GM12878 (cell line): ENCODE data around the gene ZNF785. TPM values are rescaled to one million over a fixed set of nuclear protein-coding genes. Genes with fewer than 3 reads are reported as not detected.

Source experiments
- ATAC-seq: fragments of 200-7000 bp; cut with Tn5 transposase; 3 replicates; pipeline ENCODE4 v1.9.1; 2020; ENCODE audit warnings: mild to moderate bottlenecking, moderate library complexity
- BruUV-seq: library from RNA; stranded (reverse); fragments of 400-500 nt; replicated peaks from 2 replicates; lab custom pipeline; 2021; lab: Mats Ljungman, UMichigan
- CTCF ChIA-PET: fragments of 300-600 bp; sonication (Branson Sonifier 250); formaldehyde crosslinking; extraction: SDS; loops from one replicate; lab custom pipeline; 2021; ENCODE audit warnings: inconsistent platforms; lab: Yijun Ruan, JAX
- POLR2A ChIA-PET: fragments of 350-600 bp; formaldehyde crosslinking; extraction: SDS; loops from one replicate; lab custom pipeline; 2021; ENCODE audit warnings: inconsistent platforms; lab: Charles Lee
- RAD21 ChIA-PET: fragments of 300-600 bp; sonication (Branson Sonifier 250); formaldehyde crosslinking; loops from one replicate; lab custom pipeline; 2023; ENCODE audit warnings: antibody characterized with exemption; ENCODE audit not compliant: unreplicated experiment; lab: Charles Lee
- SMC1A ChIA-PET: fragments of 300-600 bp; sonication (Branson Sonifier 250); formaldehyde crosslinking; loops from one replicate; lab custom pipeline; 2023; ENCODE audit not compliant: unreplicated experiment, uncharacterized antibody; lab: Charles Lee
- DNase-seq: peaks from one replicate; pipeline ENCODE4 v3.0.0-alpha.2; 2011; ENCODE audit warnings: low read depth, low spot score
- FAIRE-seq: peaks from 3 replicates; lab custom pipeline; 2011; peaks lifted over from hg19 to GRCh38; lab: Jason Lieb, UNC
- H2AFZ ChIP-seq: 2 replicates; pipeline ENCODE4 v1.6.0; 2011; ENCODE audit warnings: low read depth, low read length, control low read depth; ENCODE audit not compliant: control insufficient read depth
- H3K27ac ChIP-seq: 2 replicates; pipeline ENCODE4 v1.5.1; 2011; ENCODE audit warnings: control low read depth; ENCODE audit not compliant: control insufficient read depth, insufficient read depth
- H3K27me3 ChIP-seq, 2 experiments: replicated peaks in 1 of 2; 2 replicates each; pipeline versions ENCODE4 v1.6.0 to v1.6.1; 2011; ENCODE audit warnings: low read length in 1 of 2; ENCODE audit not compliant: control insufficient read depth in 2 of 2, insufficient read depth in 2 of 2
- H3K36me3 ChIP-seq, 2 experiments: 2 replicates each; pipeline ENCODE4 v1.5.1; 2011; ENCODE audit warnings: low read length in 1 of 2; ENCODE audit not compliant: control insufficient read depth in 2 of 2, insufficient read depth in 2 of 2
- H3K4me1 ChIP-seq: 2 replicates; pipeline ENCODE4 v1.6.1; 2011; ENCODE audit warnings: mild to moderate bottlenecking, low read length, moderate library complexity, mixed read lengths; ENCODE audit not compliant: control insufficient read depth, insufficient read depth
- H3K4me2 ChIP-seq: 2 replicates; pipeline ENCODE4 v1.6.0; 2011; ENCODE audit warnings: control low read depth; ENCODE audit not compliant: control insufficient read depth, insufficient read depth
- H3K4me3 ChIP-seq: fragments of 200-600 bp; sonication (generic); 2 replicates; pipeline ENCODE4 v1.5.1; 2016
- H3K79me2 ChIP-seq: 2 replicates; pipeline ENCODE4 v1.6.0; 2011; ENCODE audit warnings: low read length; ENCODE audit not compliant: control insufficient read depth, insufficient read depth
- H3K9ac ChIP-seq: 2 replicates; pipeline ENCODE4 v1.8.0; 2011; ENCODE audit warnings: low read length, control low read depth, mixed read lengths; ENCODE audit not compliant: control insufficient read depth, insufficient read depth
- H3K9me3 ChIP-seq: replicated peaks from 3 replicates; pipeline ENCODE4 v1.5.1; 2011; ENCODE audit warnings: mild to moderate bottlenecking, low read length; ENCODE audit not compliant: control insufficient read depth, insufficient read depth
- H4K20me1 ChIP-seq: 2 replicates; pipeline ENCODE4 v1.6.0; 2011; ENCODE audit not compliant: control insufficient read depth, insufficient read depth
- ASH2L ChIP-seq: fragments of 300-600, 200-600 bp; sonication (generic); IDR thresholded peaks from 2 replicates; pipeline ENCODE4 v1.6.1; 2017; ENCODE audit warnings: low read depth, mild to moderate bottlenecking, borderline replicate concordance
- BCL11A ChIP-seq: IDR thresholded peaks from 2 replicates; pipeline ENCODE4 v1.6.1; 2011; ENCODE audit warnings: low read depth, low read length
- CEBPZ ChIP-seq: fragments of 150-350 bp; IDR thresholded peaks from 2 replicates; pipeline ENCODE4 v1.6.1; 2016; ENCODE audit warnings: low read depth, low read length
- CREB1 ChIP-seq: IDR thresholded peaks from 2 replicates; pipeline ENCODE4 v1.6.1; 2012; ENCODE audit warnings: low read depth, mild to moderate bottlenecking, inconsistent platforms
- DPF2 ChIP-seq: fragments of 450-650 bp; IDR thresholded peaks from 2 replicates; pipeline ENCODE4 v1.6.1; 2017; ENCODE audit warnings: mild to moderate bottlenecking
- EGR1 ChIP-seq, 2 experiments: IDR thresholded peaks; 1 replicate in 1 of 2; 2 replicates in 1 of 2; pipeline ENCODE4 v1.6.1; 2011 to 2012; ENCODE audit warnings: low read depth in 2 of 2, low read length in 2 of 2, borderline replicate concordance in 1 of 2, mild to moderate bottlenecking in 1 of 2, moderate library complexity in 1 of 2
- ESRRA ChIP-seq: IDR thresholded peaks from 2 replicates; pipeline ENCODE4 v1.6.1; 2012; ENCODE audit warnings: mild to moderate bottlenecking, low read length, improper control_type of control experiment
- MTA2 ChIP-seq: fragments of 450-650 bp; IDR thresholded peaks from 2 replicates; pipeline ENCODE4 v1.6.1; 2016; ENCODE audit warnings: low read depth, mild to moderate bottlenecking, moderate library complexity
- NR2C1 ChIP-seq: fragments of 450-650 bp; IDR thresholded peaks from 2 replicates; pipeline ENCODE4 v1.6.1; 2017; ENCODE audit warnings: antibody characterized with exemption, mild to moderate bottlenecking, moderate library complexity
- PAX5 ChIP-seq: IDR thresholded peaks from 2 replicates; pipeline ENCODE4 v1.6.1; 2011; ENCODE audit warnings: low read depth, low read length, borderline replicate concordance
- POLR2AphosphoS5 ChIP-seq: IDR thresholded peaks from 2 replicates; pipeline ENCODE4 v1.6.1; 2011; ENCODE audit warnings: mild to moderate bottlenecking, low read length, inconsistent platforms
- SMARCA5 ChIP-seq: fragments of 450-650 bp; IDR thresholded peaks from 2 replicates; pipeline ENCODE4 v1.6.1; 2017; ENCODE audit warnings: mild to moderate bottlenecking
- SP1 ChIP-seq: IDR thresholded peaks from one replicate; pipeline ENCODE4 v1.6.1; 2011; ENCODE audit warnings: low read depth, low read length
- SREBF1 ChIP-seq: IDR thresholded peaks from 2 replicates; pipeline ENCODE4 v1.6.1; 2012; ENCODE audit warnings: mild to moderate bottlenecking, low read length
- YBX1 ChIP-seq: fragments of 450-650 bp; IDR thresholded peaks from 2 replicates; pipeline ENCODE4 v1.6.1; 2016; ENCODE audit warnings: antibody characterized with exemption
- ZBTB4 ChIP-seq: fragments of 450-650 bp; formaldehyde crosslinking; IDR thresholded peaks from 2 replicates; pipeline ENCODE4 v1.4.0; 2022; ENCODE audit warnings: mild to moderate bottlenecking, moderate library complexity
- WGBS: methylation state at CpG from one replicate; pipeline ENCODE4 v1.1.6; 2016; ENCODE audit warnings: low lambda C conversion rate; ENCODE audit not compliant: insufficient replicate concordance, insufficient coverage; ENCODE audit errors: missing lambda C conversion rate; 5-methylcytosine and 5-hydroxymethylcytosine counted together
- in situ Hi-C: fragments of 300-500 bp; cut with MboI; formaldehyde crosslinking; loops from 9 replicates; pipeline ENCODE4 v1.14.3; 2018; ENCODE audit warnings: mixed read lengths
- intact Hi-C: fragments of 100-400 bp; cut with micrococcal nuclease; formaldehyde crosslinking; loops from one replicate; pipeline ENCODE4 v1.14.2; 2022; ENCODE audit not compliant: unreplicated experiment
- polyA plus RNA-seq, 11 experiments: library from polyadenylated mRNA; depleted of rRNA in 4 of 11; unstranded in 6 of 11; stranded (reverse) in 5 of 11; fragments of >200 nt; fragmentation: Nextera tagmentation in 4 of 11; fragmentation: Illumina TruSeq in 1 of 11; extraction: Ambion mirVana in 4 of 11; extraction: Trizol in 1 of 11; gene quantifications; 1 replicate in 1 of 11; 2 replicates in 10 of 11; pipeline versions ENCODE4 v1.2.1 to v1.2.3, GENCODE V29; 2011 to 2016; ENCODE audit warnings: inconsistent platforms in 2 of 11, missing spikeins in 2 of 11, low read depth in 1 of 11
- total RNA-seq, 4 experiments: library from RNA; depleted of rRNA in 3 of 4; stranded (reverse); fragments of >200 nt in 3 of 4; fragmentation: Illumina TruSeq in 1 of 4; extraction: Trizol in 1 of 4; gene quantifications; 2 replicates each; pipeline versions ENCODE4 v1.2.1 to v1.2.3, GENCODE V29; 2013 to 2021

ZNF785 gene
- total and polyA plus RNA-seq, 10 of the 15 experiments (the other 5 are each of a cell fraction or from before 2014, with no cell fraction given), result 0.87 to 11.5 (median 7.5) TPM

- TF ChIP-seq PAX5 (no peak), YBX1 (no peak), SP1 (no peak), ASH2L (no peak), EGR1 (IDR thresholded peaks at IDR 0.05; ENCODE audit: borderline replicate concordance in 1 of 2, low read depth in 2 of 2, low read length in 2 of 2) (no peak), CREB1 (no peak), SMARCA5 (peak; percentile 76), SREBF1 (no peak), BCL11A (no peak)
These were observed 26.6 kb downstream of the ZNF785 start (continued) for GRCh38 chr16:30558789-30559377.

GRCh38 chr16:30557957-30558788 lies 27.3 kb downstream of the ZNF785 start, which contains the start of gene ZNF764:
Gene ZNF764 (minus strand): TSS chr16:30558374. CDS start chr16:30558182, 192 bp downstream.
- intact Hi-C loops (loop anchor here (1.0 kb wide), 1 partner anchor 23 kb away; no protein-coding TSS in a partner anchor), in situ Hi-C loops (no loop called here)
- ATAC-seq, result peak; percentile 96
- no peaks in the 10 kb centered on the region for H3K4me1 ChIP-seq
- ChIA-PET SMC1A (interaction anchor here (0.6 to 2.8 kb wide), 16 partner anchors 9 to 148 kb away, joined by 3 to 47 read pairs (median 4); partner anchors contain the start of genes DCTPP1, ITGAL, ZNF688 and ZNF689), RAD21 (interaction anchor here (0.6 to 4.3 kb wide), 25 partner anchors 8 to 187 kb away, joined by 3 to 99 read pairs (median 5); partner anchors contain the start of genes DCTPP1, PRR14, ZNF688 and ZNF747), CTCF (interaction anchor here (0.6 to 3.6 kb wide), 15 partner anchors 10 to 140 kb away, joined by 3 to 59 read pairs (median 5); partner anchors contain the start of genes DCTPP1 and ZNF747), POLR2A (interaction anchor here (0.6 to 5.9 kb wide), 20 partner anchors 9 to 187 kb away, joined by 3 to 109 read pairs (median 4); partner anchors contain the start of genes TBC1D10B, ZNF688, ZNF747 and ZNF785)
- peak within 1 kb of the TSS; percentile 87 for H3K4me3 ChIP-seq
- peak within 1 kb of the TSS; percentile 86 for H3K9ac ChIP-seq
- H3K79me2 ChIP-seq, result peaks cover 11% of the 10 kb centered on the region
- H2AFZ ChIP-seq, result peak within 1 kb of the TSS; percentile 88
- TSS peak; percentile 72 for BruUV-seq
- peak; percentile 85 for FAIRE-seq
- H3K9me3 ChIP-seq, result no peaks in the 10 kb centered on the region
- no peaks in the 10 kb centered on the region for H3K27me3 ChIP-seq
- peaks cover 4 to 10% of the 10 kb centered on the region in 2 experiments; a peak in 3 of 4 replicates for H3K36me3 ChIP-seq
- WGBS, result under 1% methylated on average over 74 of the region's 74 CpGs
- DNase-seq, result peak; percentile 84
- peak within 1 kb of the TSS; percentile 81 for H3K4me2 ChIP-seq
- no peaks in the 10 kb centered on the region for H4K20me1 ChIP-seq
- H3K27ac ChIP-seq, result peak within 1 kb of the TSS; percentile 85
- TF ChIP-seq ESRRA (0 out of 2 replicates have a peak, but pooled peaks have one; percentile 46), POLR2AphosphoS5 (peak; percentile 38), ZBTB4 (CRISPR knock-in tag) (no peak), DPF2 (0 out of 2 replicates have a peak, but pooled peaks have one; percentile 22), CEBPZ (no peak), MTA2 (peak; percentile 93), NR2C1 (peak; percentile 99)
